Measurements from ENCODE around the gene RNF13.
A peak's percentile ranks its signal among the peaks of the same experiment; 100 is the strongest.

Gene RNF13

GRCh38 chr3:149809699-149810098 lies 3.3 kb upstream of the RNF13 start:
- no peak overlapping the region for H3K23ac ChIP-seq (ENCODE audit: low read length)
- no peak overlapping the region for H4K91ac ChIP-seq (ENCODE audit: low read depth, low read length)
- no peak overlapping the region for H2BK5ac ChIP-seq (ENCODE audit: low read depth, low read length, poor library complexity)
- no peak overlapping the region for H4K8ac ChIP-seq (ENCODE audit: low read depth, low read length)
- peak in 1 of 2 donors; percentile 29 for DNase-seq
- H3K4me3 ChIP-seq (ENCODE audit: low read depth, low read length) = no peak overlapping the region
- H3K27me3 ChIP-seq (ENCODE audit: insufficient read depth, low read length) = no peaks in the 10 kb centered on the region
- no peaks in the 10 kb centered on the region for H3K9me3 ChIP-seq (ENCODE audit: insufficient read depth, low read depth, low read length)
- H2AFZ ChIP-seq (ENCODE audit: insufficient read depth, low read length, poor library complexity) = no peak overlapping the region
- no peak overlapping the region for H3K14ac ChIP-seq (ENCODE audit: low read length)
- no peak overlapping the region for H2AK5ac ChIP-seq (ENCODE audit: low read length)
- peaks cover 10% of the 10 kb centered on the region for H3K79me1 ChIP-seq (ENCODE audit: low read length)
- H2BK12ac ChIP-seq (ENCODE audit: low read length) = no peak overlapping the region
- peaks cover 0 to 2% of the 10 kb centered on the region in 2 experiments for H3K4me1 ChIP-seq (ENCODE audit: control insufficient read depth in 1 of 2, insufficient read depth in 2 of 2, low read length in 2 of 2)
- H3K18ac ChIP-seq (ENCODE audit: low read length) = no peak overlapping the region
- H3K4me2 ChIP-seq (ENCODE audit: low read length) = no peak overlapping the region
- H3K36me3 ChIP-seq (ENCODE audit: control insufficient read depth in 1 of 2, insufficient read depth in 2 of 2, low read length in 2 of 2) = no peaks in the 10 kb centered on the region
- no peak overlapping the region for H4K12ac ChIP-seq (ENCODE audit: low read depth, low read length)
- H3K27ac ChIP-seq (ENCODE audit: low read depth, low read length) = no peak overlapping the region
- H3K4ac ChIP-seq (ENCODE audit: low read depth, low read length) = no peak overlapping the region
- H2BK120ac ChIP-seq (ENCODE audit: insufficient read depth, low read length, poor library complexity) = no peak overlapping the region
- peaks cover 7% of the 10 kb centered on the region for H3K79me2 ChIP-seq (ENCODE audit: control insufficient read depth, insufficient read depth, low read length, poor library complexity)
- H3K9ac ChIP-seq (ENCODE audit: low read length) = no peak overlapping the region

- Histone ChIP-seq H3K79me1 (ENCODE audit: low read length) (peaks cover 10% of the 10 kb centered on the region), H2BK5ac (ENCODE audit: low read depth, low read length, poor library complexity) (no peak overlapping the region), H2BK12ac (ENCODE audit: low read length) (no peak overlapping the region), H3K36me3 (ENCODE audit: control insufficient read depth in 1 of 2, insufficient read depth in 2 of 2, low read length in 2 of 2) (no peaks in the 10 kb centered on the region), H3K9me3 (ENCODE audit: insufficient read depth, low read depth, low read length) (no peaks in the 10 kb centered on the region), H2BK120ac (ENCODE audit: insufficient read depth, low read length, poor library complexity) (no peak overlapping the region), H4K8ac (ENCODE audit: low read depth, low read length) (no peak overlapping the region), H3K4ac (ENCODE audit: low read depth, low read length) (no peak overlapping the region), H3K4me1 (ENCODE audit: control insufficient read depth in 1 of 2, insufficient read depth in 2 of 2, low read length in 2 of 2) (peaks cover 0 to 2% of the 10 kb centered on the region in 2 experiments), H3K4me2 (ENCODE audit: low read length) (no peak overlapping the region), H3K9ac (ENCODE audit: low read length) (no peak overlapping the region), H4K91ac (ENCODE audit: low read depth, low read length) (no peak overlapping the region), H3K4me3 (ENCODE audit: low read depth, low read length) (no peak overlapping the region), H3K23ac (ENCODE audit: low read length) (no peak overlapping the region), H4K12ac (ENCODE audit: low read depth, low read length) (no peak overlapping the region), H2AK5ac (ENCODE audit: low read length) (no peak overlapping the region), H3K27me3 (ENCODE audit: insufficient read depth, low read length) (no peaks in the 10 kb centered on the region), H2AFZ (ENCODE audit: insufficient read depth, low read length, poor library complexity) (no peak overlapping the region), H3K79me2 (ENCODE audit: control insufficient read depth, insufficient read depth, low read length, poor library complexity) (peaks cover 7% of the 10 kb centered on the region), H3K14ac (ENCODE audit: low read length) (no peak overlapping the region), H3K27ac (ENCODE audit: low read depth, low read length) (no peak overlapping the region), H3K18ac (ENCODE audit: low read length) (no peak overlapping the region)
- DNase-seq = no peak
- WGBS (ENCODE audit: extremely low coverage, insufficient coverage, insufficient read length) = no CpG with 5 or more reads among the region's 2 CpGs
These were observed 2.2 kb upstream of the RNF13 start for GRCh38 chr3:149810846-149811245.

- H3K4me3 ChIP-seq (ENCODE audit: low read depth, low read length) = peak overlapping the region; percentile 87
- H2BK120ac ChIP-seq (ENCODE audit: insufficient read depth, low read length, poor library complexity) = peak overlapping the region; percentile 45
- H2AK5ac ChIP-seq (ENCODE audit: low read length) = no peak overlapping the region
- H4K12ac ChIP-seq (ENCODE audit: low read depth, low read length) = peak overlapping the region; percentile 71
- peak overlapping the region; percentile 92 for H2AFZ ChIP-seq (ENCODE audit: insufficient read depth, low read length, poor library complexity)
- H3K4me1 ChIP-seq (ENCODE audit: control insufficient read depth in 1 of 2, insufficient read depth in 2 of 2, low read length in 2 of 2) = peaks cover 0 to 2% of the 10 kb centered on the region in 2 experiments
- peak overlapping the region; percentile 96 for H3K4me2 ChIP-seq (ENCODE audit: low read length)
- no peak for DNase-seq
- H3K27ac ChIP-seq (ENCODE audit: low read depth, low read length) = peak overlapping the region; percentile 93
- H3K4ac ChIP-seq (ENCODE audit: low read depth, low read length) = peak overlapping the region; percentile 9
- no peak overlapping the region for H3K23ac ChIP-seq (ENCODE audit: low read length)
- peak overlapping the region; percentile 42 for H2BK5ac ChIP-seq (ENCODE audit: low read depth, low read length, poor library complexity)
- H3K14ac ChIP-seq (ENCODE audit: low read length) = peak overlapping the region; percentile 69
- no peaks in the 10 kb centered on the region for H3K27me3 ChIP-seq (ENCODE audit: insufficient read depth, low read length)
- WGBS (ENCODE audit: extremely low coverage, insufficient coverage, insufficient read length) = no CpG with 5 or more reads among the region's 13 CpGs
- no peaks in the 10 kb centered on the region for H3K36me3 ChIP-seq (ENCODE audit: control insufficient read depth in 1 of 2, insufficient read depth in 2 of 2, low read length in 2 of 2)
- peaks cover 10% of the 10 kb centered on the region for H3K79me1 ChIP-seq (ENCODE audit: low read length)
- H2BK12ac ChIP-seq (ENCODE audit: low read length) = no peak overlapping the region
- peak overlapping the region; percentile 76 for H4K91ac ChIP-seq (ENCODE audit: low read depth, low read length)
- peak overlapping the region; percentile 50 for H3K18ac ChIP-seq (ENCODE audit: low read length)
- peak overlapping the region; percentile 86 for H3K9ac ChIP-seq (ENCODE audit: low read length)
- no peaks in the 10 kb centered on the region for H3K9me3 ChIP-seq (ENCODE audit: insufficient read depth, low read depth, low read length)
- H3K79me2 ChIP-seq (ENCODE audit: control insufficient read depth, insufficient read depth, low read length, poor library complexity) = peaks cover 7% of the 10 kb centered on the region
- H4K8ac ChIP-seq (ENCODE audit: low read depth, low read length) = peak overlapping the region; percentile 85
These were observed 830 bp upstream of the RNF13 start for GRCh38 chr3:149812165-149812605.

- Histone ChIP-seq H3K4me2 (ENCODE audit: low read length) (peak overlapping the region; percentile 96), H2AK5ac (ENCODE audit: low read length) (no peak overlapping the region), H4K8ac (ENCODE audit: low read depth, low read length) (peak overlapping the region; percentile 85), H3K79me1 (ENCODE audit: low read length) (peaks cover 10% of the 10 kb centered on the region), H2BK120ac (ENCODE audit: insufficient read depth, low read length, poor library complexity) (peak overlapping the region; percentile 53), H2AFZ (ENCODE audit: insufficient read depth, low read length, poor library complexity) (peak overlapping the region; percentile 61), H3K9me3 (ENCODE audit: insufficient read depth, low read depth, low read length) (no peaks in the 10 kb centered on the region), H4K12ac (ENCODE audit: low read depth, low read length) (peak overlapping the region; percentile 49), H3K4me1 (ENCODE audit: control insufficient read depth in 1 of 2, insufficient read depth in 2 of 2, low read length in 2 of 2) (peaks cover 0 to 2% of the 10 kb centered on the region in 2 experiments), H3K14ac (ENCODE audit: low read length) (peak overlapping the region; percentile 78), H4K91ac (ENCODE audit: low read depth, low read length) (peak overlapping the region; percentile 78), H3K9ac (ENCODE audit: low read length) (peak overlapping the region; percentile 74), H3K27ac (ENCODE audit: low read depth, low read length) (peak overlapping the region; percentile 93), H3K4ac (ENCODE audit: low read depth, low read length) (peak overlapping the region; percentile 28), H3K18ac (ENCODE audit: low read length) (peak overlapping the region; percentile 65), H3K4me3 (ENCODE audit: low read depth, low read length) (peak overlapping the region; percentile 87), H2BK5ac (ENCODE audit: low read depth, low read length, poor library complexity) (peak overlapping the region; percentile 81), H3K23ac (ENCODE audit: low read length) (no peak overlapping the region), H3K79me2 (ENCODE audit: control insufficient read depth, insufficient read depth, low read length, poor library complexity) (peaks cover 7% of the 10 kb centered on the region), H3K36me3 (ENCODE audit: control insufficient read depth in 1 of 2, insufficient read depth in 2 of 2, low read length in 2 of 2) (no peaks in the 10 kb centered on the region), H3K27me3 (ENCODE audit: insufficient read depth, low read length) (no peaks in the 10 kb centered on the region), H2BK12ac (ENCODE audit: low read length) (no peak overlapping the region)
- peak; percentile 89 to 93 for DNase-seq
- WGBS (ENCODE audit: extremely low coverage, insufficient coverage, insufficient read length) = no CpG with 5 or more reads among the region's 29 CpGs
These were observed 609 bp downstream of the RNF13 start for GRCh38 chr3:149813367-149814281.

Data from trophoblast cell (in vitro differentiated cells and primary cell).